KBM-7 (cell line): Measurements from ENCODE around the gene RAB39B.
A peak's percentile ranks its signal among the peaks of the same experiment; 100 is the strongest.

Experiments used
- DNase-seq: peaks from one replicate; pipeline ENCODE4 v3.0.0-alpha.2; 2015
- in situ Hi-C: fragments of 300-500 bp; cut with MboI; formaldehyde crosslinking; loops from 2 replicates; pipeline ENCODE4 v1.14.3; 2020; ENCODE audit warnings: low sequenced_read_pairs, low pct_unique_long_range_greater_than_20kb, mixed read lengths

RAB39B gene

GRCh38 chrX:155216940-155217440, 47.3 kb downstream of the RAB39B start:
- in situ Hi-C loops: no loop called here
- DNase-seq: peak; percentile 76

GRCh38 chrX:155216179-155216939, 47.9 kb downstream of the RAB39B start, which contains the start of gene VBP1:
Gene VBP1 (plus strand): TSS chrX:155216460. CDS start chrX:155216483, 23 bp downstream.
- peak; percentile 98 for DNase-seq
- in situ Hi-C loops: no loop called here

GRCh38 chrX:155215443-155216178, 48.7 kb downstream of the RAB39B start:
- DNase-seq: no peak
- in situ Hi-C loops: no loop called here

GRCh38 chrX:155213731-155214130, 50.6 kb downstream of the RAB39B start:
- DNase-seq: no peak
- in situ Hi-C loops: no loop called here

- no peak for DNase-seq
- in situ Hi-C loops: no loop called here
Observed at GRCh38 chrX:155211208-155211607, 53.1 kb downstream of the RAB39B start.
